ENCODE results near the gene CDK16.

DNA sequence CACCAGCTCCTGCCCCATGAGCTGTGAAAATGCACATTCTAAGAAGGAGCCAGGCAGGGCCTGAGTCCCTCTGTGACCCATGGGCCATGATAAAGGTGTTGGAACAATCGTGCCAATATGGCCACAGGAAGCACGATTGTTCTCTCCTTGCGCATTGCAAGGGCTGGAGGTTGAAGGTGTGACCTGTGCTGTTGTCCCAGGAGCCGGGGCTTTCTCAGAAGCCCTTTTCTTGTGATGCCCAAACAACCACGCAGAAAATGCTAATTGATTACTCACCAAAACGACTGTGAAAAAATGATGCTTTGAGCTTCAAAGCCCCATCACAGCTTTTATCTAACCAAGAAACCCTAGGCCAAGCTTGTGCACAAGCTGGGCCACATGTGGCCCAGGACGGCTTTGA lies 48.2 kb downstream of the CDK16 start:
- TF ChIP-seq, protein P1, sequence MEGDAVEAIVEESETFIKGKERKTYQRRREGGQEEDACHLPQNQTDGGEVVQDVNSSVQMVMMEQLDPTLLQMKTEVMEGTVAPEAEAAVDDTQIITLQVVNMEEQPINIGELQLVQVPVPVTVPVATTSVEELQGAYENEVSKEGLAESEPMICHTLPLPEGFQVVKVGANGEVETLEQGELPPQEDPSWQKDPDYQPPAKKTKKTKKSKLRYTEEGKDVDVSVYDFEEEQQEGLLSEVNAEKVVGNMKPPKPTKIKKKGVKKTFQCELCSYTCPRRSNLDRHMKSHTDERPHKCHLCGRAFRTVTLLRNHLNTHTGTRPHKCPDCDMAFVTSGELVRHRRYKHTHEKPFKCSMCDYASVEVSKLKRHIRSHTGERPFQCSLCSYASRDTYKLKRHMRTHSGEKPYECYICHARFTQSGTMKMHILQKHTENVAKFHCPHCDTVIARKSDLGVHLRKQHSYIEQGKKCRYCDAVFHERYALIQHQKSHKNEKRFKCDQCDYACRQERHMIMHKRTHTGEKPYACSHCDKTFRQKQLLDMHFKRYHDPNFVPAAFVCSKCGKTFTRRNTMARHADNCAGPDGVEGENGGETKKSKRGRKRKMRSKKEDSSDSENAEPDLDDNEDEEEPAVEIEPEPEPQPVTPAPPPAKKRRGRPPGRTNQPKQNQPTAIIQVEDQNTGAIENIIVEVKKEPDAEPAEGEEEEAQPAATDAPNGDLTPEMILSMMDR (optimal IDR thresholded peaks at IDR 0.05 in 1 of 3, IDR thresholded peaks at IDR 0.05 in 1 of 3, conservative IDR thresholded peaks at IDR 0.05 in 1 of 3; ENCODE audit: extremely low read depth in 1 of 3, insufficient read depth in 2 of 3, low read length in 3 of 3), result no peak
- TF ChIP-seq EZH2 (IDR thresholded peaks at IDR 0.05; ENCODE audit: low read length), result no peak

Measured in keratinocyte (primary cell).